ENCODE results near the gene SNF8.

SNF8 gene

DNA sequence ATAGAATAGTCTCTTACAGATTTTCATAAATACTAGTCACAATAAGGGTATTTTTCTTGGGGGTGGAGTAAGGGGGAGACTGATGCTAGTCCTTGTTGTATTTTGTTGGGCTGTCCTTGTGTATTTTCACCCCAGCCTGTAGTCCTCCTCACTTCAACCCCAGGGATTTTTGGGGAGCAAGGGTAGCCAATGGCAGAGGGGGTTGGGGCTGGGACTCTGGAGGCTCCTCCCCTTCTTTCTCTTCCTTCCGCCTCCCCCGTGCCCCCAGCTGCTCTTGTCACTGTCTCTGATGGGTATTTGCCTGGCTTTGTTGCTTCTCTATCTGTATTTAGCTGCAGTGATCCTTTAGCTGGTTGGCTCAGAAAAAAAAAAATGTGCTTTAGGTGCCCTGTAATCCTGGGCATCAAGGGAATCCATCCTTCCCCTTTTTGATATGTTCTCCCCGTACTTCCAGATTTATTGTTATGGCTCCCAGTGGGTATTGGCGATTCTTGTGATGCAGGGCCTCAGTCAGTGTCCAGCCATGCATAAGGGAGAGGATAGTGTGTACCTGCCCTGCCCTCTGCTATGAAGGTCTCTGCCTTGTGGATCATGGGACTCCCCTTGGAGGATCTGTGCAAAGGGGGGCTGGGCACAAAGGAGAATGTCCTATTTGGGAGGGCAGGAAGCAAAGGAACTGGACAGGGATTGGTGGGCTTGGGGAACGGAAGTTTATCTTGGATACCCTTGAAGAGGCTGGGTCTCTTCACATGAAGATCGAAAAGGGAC, 16.5 kb downstream of the SNF8 start:
- Histone ChIP-seq H3K27me3 (ENCODE audit: insufficient read depth, low read length) (no peaks in the 10 kb centered on the region), H3K4me1 (ENCODE audit: insufficient read depth, low read length, severe bottlenecking) (no peaks in the 10 kb centered on the region), H3K79me2 (ENCODE audit: insufficient read depth, low read length) (no peaks in the 10 kb centered on the region), H3K9ac (ENCODE audit: low read length) (no peak overlapping the region), H3K36me3 (ENCODE audit: insufficient read depth, low read length) (peaks cover 94% of the 10 kb centered on the region), H3K9me3 (ENCODE audit: low read length) (no peaks in the 10 kb centered on the region), H4K20me1 (ENCODE audit: insufficient read depth, low read length) (no peaks in the 10 kb centered on the region), H3K27ac (ENCODE audit: low read depth, low read length, poor library complexity, severe bottlenecking) (no peak overlapping the region), H2AFZ (ENCODE audit: low read length) (no peak overlapping the region), H3K4me3 (ENCODE audit: low read depth, low read length, poor library complexity, severe bottlenecking) (no peak overlapping the region), H3K4me2 (ENCODE audit: low read length) (no peak overlapping the region), H3F3A (ENCODE audit: insufficient read depth, low read length) (no peaks in the 10 kb centered on the region), H3K9me2 (ENCODE audit: low read depth, low read length) (no peaks in the 10 kb centered on the region)
- no peak for TF ChIP-seq EZH2 (IDR thresholded peaks at IDR 0.05; ENCODE audit: borderline replicate concordance, low read length)
- TF ChIP-seq, protein P1, sequence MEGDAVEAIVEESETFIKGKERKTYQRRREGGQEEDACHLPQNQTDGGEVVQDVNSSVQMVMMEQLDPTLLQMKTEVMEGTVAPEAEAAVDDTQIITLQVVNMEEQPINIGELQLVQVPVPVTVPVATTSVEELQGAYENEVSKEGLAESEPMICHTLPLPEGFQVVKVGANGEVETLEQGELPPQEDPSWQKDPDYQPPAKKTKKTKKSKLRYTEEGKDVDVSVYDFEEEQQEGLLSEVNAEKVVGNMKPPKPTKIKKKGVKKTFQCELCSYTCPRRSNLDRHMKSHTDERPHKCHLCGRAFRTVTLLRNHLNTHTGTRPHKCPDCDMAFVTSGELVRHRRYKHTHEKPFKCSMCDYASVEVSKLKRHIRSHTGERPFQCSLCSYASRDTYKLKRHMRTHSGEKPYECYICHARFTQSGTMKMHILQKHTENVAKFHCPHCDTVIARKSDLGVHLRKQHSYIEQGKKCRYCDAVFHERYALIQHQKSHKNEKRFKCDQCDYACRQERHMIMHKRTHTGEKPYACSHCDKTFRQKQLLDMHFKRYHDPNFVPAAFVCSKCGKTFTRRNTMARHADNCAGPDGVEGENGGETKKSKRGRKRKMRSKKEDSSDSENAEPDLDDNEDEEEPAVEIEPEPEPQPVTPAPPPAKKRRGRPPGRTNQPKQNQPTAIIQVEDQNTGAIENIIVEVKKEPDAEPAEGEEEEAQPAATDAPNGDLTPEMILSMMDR (IDR thresholded peaks at IDR 0.05; ENCODE audit: low read length): no peak

GRCh38 chr17:48925991-48926342, 18.7 kb downstream of the SNF8 start:
- no peaks in the 10 kb centered on the region for H4K20me1 ChIP-seq (ENCODE audit: insufficient read depth, low read length)
- no peak overlapping the region for H3K9ac ChIP-seq (ENCODE audit: low read length)
- H3K4me1 ChIP-seq (ENCODE audit: insufficient read depth, low read length, severe bottlenecking): no peaks in the 10 kb centered on the region
- no peak overlapping the region for H2AFZ ChIP-seq (ENCODE audit: low read length)
- H3F3A ChIP-seq (ENCODE audit: insufficient read depth, low read length): no peaks in the 10 kb centered on the region
- peaks cover 92% of the 10 kb centered on the region for H3K36me3 ChIP-seq (ENCODE audit: insufficient read depth, low read length)
- H3K27me3 ChIP-seq (ENCODE audit: insufficient read depth, low read length): no peaks in the 10 kb centered on the region
- H3K9me2 ChIP-seq (ENCODE audit: low read depth, low read length): no peaks in the 10 kb centered on the region
- H3K27ac ChIP-seq (ENCODE audit: low read depth, low read length, poor library complexity, severe bottlenecking): no peak overlapping the region
- H3K4me2 ChIP-seq (ENCODE audit: low read length): no peak overlapping the region
- no peak overlapping the region for H3K4me3 ChIP-seq (ENCODE audit: low read depth, low read length, poor library complexity, severe bottlenecking)
- TF ChIP-seq, protein P1 (IDR thresholded peaks at IDR 0.05; ENCODE audit: low read length): no peak
- no peak for TF ChIP-seq EZH2 (IDR thresholded peaks at IDR 0.05; ENCODE audit: borderline replicate concordance, low read length)
- H3K79me2 ChIP-seq (ENCODE audit: insufficient read depth, low read length): no peaks in the 10 kb centered on the region
- no peaks in the 10 kb centered on the region for H3K9me3 ChIP-seq (ENCODE audit: low read length)

- Histone ChIP-seq H2AFZ (ENCODE audit: low read length) (no peak overlapping the region), H3F3A (ENCODE audit: insufficient read depth, low read length) (no peaks in the 10 kb centered on the region), H3K9me2 (ENCODE audit: low read depth, low read length) (no peaks in the 10 kb centered on the region), H3K36me3 (ENCODE audit: insufficient read depth, low read length) (peaks cover 92% of the 10 kb centered on the region), H3K9me3 (ENCODE audit: low read length) (no peaks in the 10 kb centered on the region), H3K4me1 (ENCODE audit: insufficient read depth, low read length, severe bottlenecking) (no peaks in the 10 kb centered on the region), H3K4me3 (ENCODE audit: low read depth, low read length, poor library complexity, severe bottlenecking) (no peak overlapping the region), H3K79me2 (ENCODE audit: insufficient read depth, low read length) (no peaks in the 10 kb centered on the region), H4K20me1 (ENCODE audit: insufficient read depth, low read length) (no peaks in the 10 kb centered on the region), H3K27ac (ENCODE audit: low read depth, low read length, poor library complexity, severe bottlenecking) (no peak overlapping the region), H3K27me3 (ENCODE audit: insufficient read depth, low read length) (no peaks in the 10 kb centered on the region), H3K4me2 (ENCODE audit: low read length) (no peak overlapping the region), H3K9ac (ENCODE audit: low read length) (no peak overlapping the region)
- TF ChIP-seq, protein P1 (IDR thresholded peaks at IDR 0.05; ENCODE audit: low read length): no peak
- no peak for TF ChIP-seq EZH2 (IDR thresholded peaks at IDR 0.05; ENCODE audit: borderline replicate concordance, low read length)
These were observed 19.2 kb downstream of the SNF8 start for GRCh38 chr17:48925251-48925990.

Data from OCI-LY1 (cell line).